Measurements from ENCODE around the gene GIMAP2. TPM values are rescaled to one million over a fixed set of nuclear protein-coding genes. Genes with fewer than 3 reads are reported as not detected.

The GIMAP2 gene
- polyA plus RNA-seq, 1 donor (not counting 4 experiments of a cell fraction or from before 2014, with no cell fraction given), result 3.2 TPM

- Histone ChIP-seq H3K4me2 (ENCODE audit: control insufficient read depth, extremely low read depth, insufficient read depth, low read depth, low read length) (no peak overlapping the region), H3K9me1 (ENCODE audit: control insufficient read depth, extremely low read depth, insufficient read depth, low read length) (no peaks in the 10 kb centered on the region), H4K20me1 (ENCODE audit: control insufficient read depth, extremely low read depth, insufficient read depth, low read length) (no peaks in the 10 kb centered on the region), H3K36me3 (ENCODE audit: control insufficient read depth in 2 of 2, extremely low read depth in 1 of 2, insufficient read depth in 2 of 2, low read length in 2 of 2) (no peaks in the 10 kb centered on the region), H3K27ac (ENCODE audit: control insufficient read depth, insufficient read depth, low read length) (no peak overlapping the region), H3K9me3 (ENCODE audit: control insufficient read depth, low read depth, low read length) (no peaks in the 10 kb centered on the region), H3K79me2 (ENCODE audit: control insufficient read depth, insufficient read depth, low read length) (no peaks in the 10 kb centered on the region), H3K9ac (ENCODE audit: control insufficient read depth, extremely low read depth, insufficient read depth, low read length) (no peak overlapping the region), H3K27me3 (ENCODE audit: control insufficient read depth, extremely low read depth, insufficient read depth, low read length) (no peaks in the 10 kb centered on the region), H3K4me1 (ENCODE audit: control insufficient read depth, extremely low read depth, insufficient read depth, low read length) (no peaks in the 10 kb centered on the region), H3K4me3 (ENCODE audit: control insufficient read depth in 2 of 3, extremely low read depth in 1 of 3, insufficient read depth in 2 of 3, low read depth in 1 of 3, low read length in 3 of 3) (no peak overlapping the region), H2AFZ (ENCODE audit: control insufficient read depth, low read length) (no peak overlapping the region)
- FAIRE-seq (no peak), DNase-seq (ENCODE audit: low read depth, low spot score) (no peak)
- TF ChIP-seq CTCF (optimal IDR thresholded peaks at IDR 0.05 in 1 of 3, IDR thresholded peaks at IDR 0.05 in 1 of 3, conservative IDR thresholded peaks at IDR 0.05 in 1 of 3; ENCODE audit: extremely low read depth in 1 of 3, insufficient read depth in 2 of 3, low read length in 3 of 3) (no peak), EZH2 (IDR thresholded peaks at IDR 0.05; ENCODE audit: low read length) (no peak)
- dilution Hi-C loops (cut with MboI; ENCODE audit: extremely low pct_ligation_motif_present, low sequenced_read_pairs), result no loop called here
Measured at GRCh38 chr7:150717814-150718420, 32.4 kb downstream of the GIMAP2 start.

GRCh38 chr7:150719436-150719835 lies 33.9 kb downstream of the GIMAP2 start:
- TF ChIP-seq CTCF (optimal IDR thresholded peaks at IDR 0.05 in 1 of 3, IDR thresholded peaks at IDR 0.05 in 1 of 3, conservative IDR thresholded peaks at IDR 0.05 in 1 of 3; ENCODE audit: extremely low read depth in 1 of 3, insufficient read depth in 2 of 3, low read length in 3 of 3), result no peak
- no peak for TF ChIP-seq EZH2 (IDR thresholded peaks at IDR 0.05; ENCODE audit: low read length)
- no peak overlapping the region for H3K4me2 ChIP-seq (ENCODE audit: control insufficient read depth, extremely low read depth, insufficient read depth, low read depth, low read length)
- no peak overlapping the region for H3K9ac ChIP-seq (ENCODE audit: control insufficient read depth, extremely low read depth, insufficient read depth, low read length)
- H3K9me3 ChIP-seq (ENCODE audit: control insufficient read depth, low read depth, low read length), result no peaks in the 10 kb centered on the region
- H3K27ac ChIP-seq (ENCODE audit: control insufficient read depth, insufficient read depth, low read length), result no peak overlapping the region
- no peak for DNase-seq (ENCODE audit: low read depth, low spot score)
- H3K36me3 ChIP-seq (ENCODE audit: control insufficient read depth in 2 of 2, extremely low read depth in 1 of 2, insufficient read depth in 2 of 2, low read length in 2 of 2), result no peaks in the 10 kb centered on the region
- H3K79me2 ChIP-seq (ENCODE audit: control insufficient read depth, insufficient read depth, low read length), result no peaks in the 10 kb centered on the region
- dilution Hi-C loops (cut with MboI; ENCODE audit: extremely low pct_ligation_motif_present, low sequenced_read_pairs), result no loop called here
- no peak overlapping the region for H3K4me3 ChIP-seq (ENCODE audit: control insufficient read depth in 2 of 3, extremely low read depth in 1 of 3, insufficient read depth in 2 of 3, low read depth in 1 of 3, low read length in 3 of 3)
- FAIRE-seq, result no peak
- no peaks in the 10 kb centered on the region for H4K20me1 ChIP-seq (ENCODE audit: control insufficient read depth, extremely low read depth, insufficient read depth, low read length)
- no peaks in the 10 kb centered on the region for H3K9me1 ChIP-seq (ENCODE audit: control insufficient read depth, extremely low read depth, insufficient read depth, low read length)
- no peaks in the 10 kb centered on the region for H3K4me1 ChIP-seq (ENCODE audit: control insufficient read depth, extremely low read depth, insufficient read depth, low read length)
- H3K27me3 ChIP-seq (ENCODE audit: control insufficient read depth, extremely low read depth, insufficient read depth, low read length), result no peaks in the 10 kb centered on the region
- no peak overlapping the region for H2AFZ ChIP-seq (ENCODE audit: control insufficient read depth, low read length)

Data from keratinocyte (primary cell).